ENCODE measurements around the gene KHDC1.
"Not testable (repeated sequence)": the region's sequence is repeated elsewhere in the genome, so short reads cannot be mapped to it uniquely, and the experiment has no call there.

The KHDC1 gene

GRCh38 chr6:73262671-73263569 lies at the start of gene KHDC1:
Gene KHDC1 (minus strand): TSS chr6:73263196. CDS start chr6:73242517, 20,679 bp downstream.
- DNase-seq = peak; percentile 63 to 88 (median 84)

- DNase-seq = not testable (repeated sequence)
These were observed 47.5 kb upstream of the KHDC1 start for GRCh38 chr6:73310503-73310845.

GRCh38 chr6:73309785-73310502 lies 46.9 kb upstream of the KHDC1 start:
- peak; percentile 33 to 88 (median 88) for DNase-seq

- peak in 2 of 3 experiments; percentile 8 to 76 for DNase-seq
These were observed 46.5 kb upstream of the KHDC1 start for GRCh38 chr6:73309535-73309784.

- peak in 1 of 3 experiments; percentile 57 for DNase-seq
These were observed 45.9 kb upstream of the KHDC1 start for GRCh38 chr6:73308712-73309534.

- DNase-seq = not testable (repeated sequence)
These were observed 40.8 kb upstream of the KHDC1 start for GRCh38 chr6:73303773-73304172.

- no peak for DNase-seq
These were observed 39.3 kb upstream of the KHDC1 start for GRCh38 chr6:73302339-73302738.

GRCh38 chr6:73299151-73299971 lies 36.4 kb upstream of the KHDC1 start:
- no peak for DNase-seq

GRCh38 chr6:73293331-73293730 lies 30.3 kb upstream of the KHDC1 start:
- no peak for DNase-seq

- no peak for DNase-seq
These were observed 27.4 kb upstream of the KHDC1 start for GRCh38 chr6:73290435-73290834.

GRCh38 chr6:73286752-73287151 lies 23.8 kb upstream of the KHDC1 start:
- DNase-seq = no peak

GRCh38 chr6:73285674-73286283 lies 22.8 kb upstream of the KHDC1 start:
- peak in 1 of 3 experiments; percentile 13 for DNase-seq

- DNase-seq = no peak
These were observed 19.9 kb upstream of the KHDC1 start for GRCh38 chr6:73282871-73283270.

GRCh38 chr6:73281684-73282083 lies 18.7 kb upstream of the KHDC1 start:
- not testable (repeated sequence) for DNase-seq

- DNase-seq = not testable (repeated sequence)
These were observed 6.3 kb upstream of the KHDC1 start for GRCh38 chr6:73269296-73269695.

GRCh38 chr6:73268896-73269295 lies 5.9 kb upstream of the KHDC1 start:
- DNase-seq = not testable (repeated sequence)

GRCh38 chr6:73264446-73264845 lies 1.4 kb upstream of the KHDC1 start:
- DNase-seq = no peak

- peak in 2 of 3 experiments; percentile 62 to 64 for DNase-seq
These were observed 544 bp upstream of the KHDC1 start for GRCh38 chr6:73263570-73263909.

GRCh38 chr6:73258721-73259120 lies 4.3 kb downstream of the KHDC1 start:
- no peak for DNase-seq

GRCh38 chr6:73254323-73254722 lies 8.7 kb downstream of the KHDC1 start:
- DNase-seq = not testable (repeated sequence)

GRCh38 chr6:73252703-73253102 lies 10.3 kb downstream of the KHDC1 start:
- no peak for DNase-seq

- DNase-seq = no peak
These were observed 13.0 kb downstream of the KHDC1 start for GRCh38 chr6:73250016-73250415.

All from NCI-H1417 (cell line).